Esophagus muscularis mucosa (tissue), 4 donors: ENCODE data around the gene CAMK2G.

ENCODE experiments used
- CTCF ChIP-seq, 3 experiments: fragments of 200-600 bp in 2 of 3; fragments of 450-650 bp in 1 of 3; sonication (generic) in 2 of 3; IDR thresholded peaks; one replicate each; pipeline ENCODE4 v1.5.1; 2017 to 2019; ENCODE audit warnings: antibody characterized with exemption in 3 of 3, mild to moderate bottlenecking in 2 of 3, moderate library complexity in 1 of 3
- EP300 ChIP-seq: sonication (generic); formaldehyde crosslinking; IDR thresholded peaks from one replicate; pipeline ENCODE4 v1.6.1; 2017; ENCODE audit warnings: antibody characterized with exemption
- POLR2A ChIP-seq: fragments of 450-650 bp; IDR thresholded peaks from one replicate; pipeline ENCODE4 v1.6.1; 2017; ENCODE audit warnings: antibody characterized with exemption, moderate library complexity, mild to moderate bottlenecking, low read depth
- POLR2AphosphoS5 ChIP-seq, 2 donors: sonication (generic); formaldehyde crosslinking; IDR thresholded peaks; one replicate each; pipeline ENCODE4 v1.6.1; 2017; ENCODE audit warnings: antibody characterized with exemption in 2 of 2

- TF ChIP-seq CTCF (IDR thresholded peaks at IDR 0.05): no peak
- TF ChIP-seq POLR2A: no peak
- TF ChIP-seq EP300: no peak
- no peak for TF ChIP-seq POLR2AphosphoS5 (IDR thresholded peaks at IDR 0.05)
Measured at GRCh38 chr10:73865459-73866442, 8.6 kb downstream of the CAMK2G start.
